GM12872 (cell line): Measurements from ENCODE around the gene FAM228A.

Experiments used
- CTCF ChIP-seq: IDR thresholded peaks from 3 replicates; pipeline ENCODE4 v1.5.1; 2011; ENCODE audit warnings: low read depth, mild to moderate bottlenecking, low read length, moderate library complexity; ENCODE audit not compliant: insufficient read depth

Gene FAM228A

GRCh38 chr2:24175631-24176187, 856 bp downstream of the FAM228A start:
- no peak for TF ChIP-seq CTCF

GRCh38 chr2:24176326-24176725, 1.5 kb downstream of the FAM228A start:
- TF ChIP-seq CTCF = no peak

GRCh38 chr2:24179683-24180082, 4.8 kb downstream of the FAM228A start:
- TF ChIP-seq CTCF = no peak

- TF ChIP-seq CTCF = no peak
Measured at GRCh38 chr2:24181849-24182248, 7.0 kb downstream of the FAM228A start.

- no peak for TF ChIP-seq CTCF
Measured at GRCh38 chr2:24182507-24182906, 7.7 kb downstream of the FAM228A start.

- no peak for TF ChIP-seq CTCF
Measured at GRCh38 chr2:24183366-24184069, 8.7 kb downstream of the FAM228A start.

- no peak for TF ChIP-seq CTCF
Measured at GRCh38 chr2:24189551-24189950, 14.7 kb downstream of the FAM228A start.

GRCh38 chr2:24190503-24190902, 15.7 kb downstream of the FAM228A start:
- TF ChIP-seq CTCF = no peak
